ENCODE measurements around the gene TERT. TPM values are rescaled to one million over a fixed set of nuclear protein-coding genes. Genes with fewer than 3 reads are reported as not detected.

TERT gene
- polyA plus RNA-seq, 2 of the 4 experiments (the other 2 are of a cell fraction): 1.1 to 4.0 TPM

- POLR2A ChIA-PET: no interaction called here
- CTCF ChIA-PET: interaction anchor here (1.2 kb wide), 1 partner anchor 57 kb away, joined by 4 read pairs; no protein-coding TSS in a partner anchor
- TF ChIP-seq SREBF2 (IDR thresholded peaks at IDR 0.05) (no peak), ATOH8 (CRISPR knock-in tag; IDR thresholded peaks at IDR 0.05; ENCODE audit: low read depth) (no peak), CEBPB (IDR thresholded peaks at IDR 0.05) (no peak), HOXA7 (CRISPR knock-in tag; IDR thresholded peaks at IDR 0.05) (no peak)
- Histone ChIP-seq H3K4me2 (no peak overlapping the region), H3K4me3 (no peak overlapping the region), H3K9me3 (no peaks in the 10 kb centered on the region), H3K27ac (no peak overlapping the region), H3K4me1 (no peaks in the 10 kb centered on the region)
- DNase-seq (ENCODE audit: low read depth in 1 of 2, low spot score in 1 of 2) (no peak), FAIRE-seq (no peak), ATAC-seq (no peak)
- WGBS (ENCODE audit: missing lambda C conversion rate): 87% methylated on average over 13 of the region's 15 CpGs
Measured at GRCh38 chr5:1265026-1265425, 29.8 kb downstream of the TERT start.

GRCh38 chr5:1264211-1264610 lies 30.7 kb downstream of the TERT start:
- H3K4me3 ChIP-seq: no peak overlapping the region
- FAIRE-seq (no peak), DNase-seq (ENCODE audit: low read depth in 1 of 2, low spot score in 1 of 2) (no peak), ATAC-seq (no peak)
- 88% methylated on average over 13 of the region's 18 CpGs for WGBS (ENCODE audit: missing lambda C conversion rate)
- H3K9me3 ChIP-seq: no peaks in the 10 kb centered on the region
- ChIA-PET POLR2A (no interaction called here), CTCF (no interaction called here)
- no peak overlapping the region for H3K27ac ChIP-seq
- TF ChIP-seq GATA3 (IDR thresholded peaks at IDR 0.05; ENCODE audit: borderline replicate concordance) (no peak), PBX3 (IDR thresholded peaks at IDR 0.05) (no peak), RAD21 (conservative IDR thresholded peaks at IDR 0.05 in 1 of 2, IDR thresholded peaks at IDR 0.05 in 1 of 2) (no peak), MAZ (IDR thresholded peaks at IDR 0.05; ENCODE audit: borderline replicate concordance, low read depth, low read length) (no peak), PHF8 (IDR thresholded peaks at IDR 0.05; ENCODE audit: borderline replicate concordance, low read depth) (no peak), SMC3 (IDR thresholded peaks at IDR 0.05) (no peak), HOXA7 (CRISPR knock-in tag; IDR thresholded peaks at IDR 0.05) (no peak), NPAS2 (CRISPR knock-in tag; IDR thresholded peaks at IDR 0.05; ENCODE audit: borderline replicate concordance) (no peak), RFX5 (IDR thresholded peaks at IDR 0.05) (no peak), ZFP36 (IDR thresholded peaks at IDR 0.05; ENCODE audit: borderline replicate concordance, partially characterized antibody) (no peak), EHMT2 (IDR thresholded peaks at IDR 0.05; ENCODE audit: low read depth) (no peak), MYC (IDR thresholded peaks at IDR 0.05; ENCODE audit: borderline replicate concordance, low read length) (no peak)
- TF ChIP-seq, protein P1, sequence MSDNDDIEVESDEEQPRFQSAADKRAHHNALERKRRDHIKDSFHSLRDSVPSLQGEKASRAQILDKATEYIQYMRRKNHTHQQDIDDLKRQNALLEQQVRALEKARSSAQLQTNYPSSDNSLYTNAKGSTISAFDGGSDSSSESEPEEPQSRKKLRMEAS (IDR thresholded peaks at IDR 0.05): no peak
- TF ChIP-seq, protein P2, sequence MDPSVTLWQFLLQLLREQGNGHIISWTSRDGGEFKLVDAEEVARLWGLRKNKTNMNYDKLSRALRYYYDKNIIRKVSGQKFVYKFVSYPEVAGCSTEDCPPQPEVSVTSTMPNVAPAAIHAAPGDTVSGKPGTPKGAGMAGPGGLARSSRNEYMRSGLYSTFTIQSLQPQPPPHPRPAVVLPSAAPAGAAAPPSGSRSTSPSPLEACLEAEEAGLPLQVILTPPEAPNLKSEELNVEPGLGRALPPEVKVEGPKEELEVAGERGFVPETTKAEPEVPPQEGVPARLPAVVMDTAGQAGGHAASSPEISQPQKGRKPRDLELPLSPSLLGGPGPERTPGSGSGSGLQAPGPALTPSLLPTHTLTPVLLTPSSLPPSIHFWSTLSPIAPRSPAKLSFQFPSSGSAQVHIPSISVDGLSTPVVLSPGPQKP (IDR thresholded peaks at IDR 0.05; ENCODE audit: low read depth, low read length): no peak
- H3K4me2 ChIP-seq: no peak overlapping the region
- no peaks in the 10 kb centered on the region for H3K4me1 ChIP-seq

- no peaks in the 10 kb centered on the region for H3K9me3 ChIP-seq
- no peak overlapping the region for H3K27ac ChIP-seq
- POLR2A ChIA-PET: no interaction called here
- FAIRE-seq (no peak), ATAC-seq (no peak), DNase-seq (ENCODE audit: low read depth in 1 of 2, low spot score in 1 of 2) (no peak)
- no peaks in the 10 kb centered on the region for H3K4me1 ChIP-seq
- 83% methylated on average over 1 of the region's 1 CpG for WGBS (ENCODE audit: missing lambda C conversion rate)
- no peak overlapping the region for H3K4me3 ChIP-seq
- no peak overlapping the region for H3K4me2 ChIP-seq
- CTCF ChIA-PET: interaction anchor here (1.0 kb wide), 1 partner anchor 42 kb away, joined by 4 read pairs; no protein-coding TSS in a partner anchor
- TF ChIP-seq, protein P3, sequence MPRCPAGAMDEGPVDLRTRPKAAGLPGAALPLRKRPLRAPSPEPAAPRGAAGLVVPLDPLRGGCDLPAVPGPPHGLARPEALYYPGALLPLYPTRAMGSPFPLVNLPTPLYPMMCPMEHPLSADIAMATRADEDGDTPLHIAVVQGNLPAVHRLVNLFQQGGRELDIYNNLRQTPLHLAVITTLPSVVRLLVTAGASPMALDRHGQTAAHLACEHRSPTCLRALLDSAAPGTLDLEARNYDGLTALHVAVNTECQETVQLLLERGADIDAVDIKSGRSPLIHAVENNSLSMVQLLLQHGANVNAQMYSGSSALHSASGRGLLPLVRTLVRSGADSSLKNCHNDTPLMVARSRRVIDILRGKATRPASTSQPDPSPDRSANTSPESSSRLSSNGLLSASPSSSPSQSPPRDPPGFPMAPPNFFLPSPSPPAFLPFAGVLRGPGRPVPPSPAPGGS (IDR thresholded peaks at IDR 0.05): no peak
- TF ChIP-seq JUNB (IDR thresholded peaks at IDR 0.05) (no peak), POLR2AphosphoS2 (conservative IDR thresholded peaks at IDR 0.05; ENCODE audit: low read length) (no peak), CBX2 (IDR thresholded peaks at IDR 0.05; ENCODE audit: borderline replicate concordance, low read depth) (no peak), KDM5A (IDR thresholded peaks at IDR 0.05) (no peak), E2F6 (IDR thresholded peaks at IDR 0.05; ENCODE audit: borderline replicate concordance, low read depth) (no peak), PBX3 (IDR thresholded peaks at IDR 0.05) (no peak), SMC3 (IDR thresholded peaks at IDR 0.05) (no peak), EHF (CRISPR knock-in tag; IDR thresholded peaks at IDR 0.05) (no peak), USF2 (IDR thresholded peaks at IDR 0.05) (no peak), MAZ (IDR thresholded peaks at IDR 0.05; ENCODE audit: borderline replicate concordance, low read depth, low read length) (no peak), CHD4 (IDR thresholded peaks at IDR 0.05; ENCODE audit: borderline replicate concordance) (no peak), MYC (IDR thresholded peaks at IDR 0.05; ENCODE audit: borderline replicate concordance, low read length) (no peak)
- TF ChIP-seq, protein P4, sequence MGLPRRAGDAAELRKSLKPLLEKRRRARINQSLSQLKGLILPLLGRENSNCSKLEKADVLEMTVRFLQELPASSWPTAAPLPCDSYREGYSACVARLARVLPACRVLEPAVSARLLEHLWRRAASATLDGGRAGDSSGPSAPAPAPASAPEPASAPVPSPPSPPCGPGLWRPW (IDR thresholded peaks at IDR 0.05): no peak
Measured at GRCh38 chr5:1262381-1262780, 32.5 kb downstream of the TERT start.
